GM10266 (cell line): Measurements from ENCODE around the gene MEF2A.

Source experiments
- DNase-seq: peaks from one replicate; pipeline ENCODE4 v3.0.0; 2012; ENCODE audit errors: extremely low spot score
- TF ChIP-seq, protein P1 (sequence below): IDR thresholded peaks from 2 replicates; pipeline ENCODE4 v1.5.1; 2012; ENCODE audit warnings: mild to moderate bottlenecking, low read depth; ENCODE audit not compliant: control insufficient read depth, insufficient read depth; ENCODE audit errors: missing control alignments

The MEF2A gene

DNA sequence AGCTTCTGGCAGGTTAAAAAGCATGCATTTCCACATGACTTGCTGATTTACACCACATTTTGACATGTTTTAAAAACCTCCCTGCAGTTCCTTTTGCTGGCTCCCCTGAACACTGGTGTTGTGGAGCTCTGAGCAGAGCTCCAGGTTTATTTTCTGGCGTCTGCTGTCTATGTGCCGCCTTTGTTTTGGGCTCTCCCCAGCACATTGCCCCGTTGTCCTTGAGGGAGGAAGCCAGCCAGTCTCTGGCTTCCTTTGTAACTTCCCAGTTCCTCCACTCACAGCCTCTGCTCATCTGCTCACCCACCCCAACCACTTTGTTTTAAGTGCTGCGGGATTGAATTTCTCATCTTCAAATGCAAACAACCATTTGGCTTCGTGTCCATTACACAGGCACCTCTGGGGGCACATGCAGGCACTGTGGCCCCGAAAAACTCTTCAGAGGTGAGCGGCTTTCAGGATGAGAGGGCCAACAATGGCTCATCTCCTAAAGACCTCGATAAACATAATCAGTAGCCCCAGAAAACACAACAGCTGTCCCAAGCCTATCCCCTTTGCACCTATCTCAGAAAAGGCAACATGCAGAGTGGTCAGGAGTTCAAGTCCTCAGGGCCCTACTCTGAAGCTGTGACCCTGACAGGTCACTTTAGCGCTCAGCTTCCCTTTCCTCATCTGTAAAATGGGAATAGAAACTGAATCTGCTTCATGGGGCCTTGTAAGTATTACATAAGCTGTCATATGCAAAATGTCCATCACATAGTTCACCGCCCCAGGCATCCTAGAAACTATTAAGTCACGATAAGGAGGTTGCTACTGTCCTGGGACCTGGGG lies 1.3 kb upstream of the MEF2A start:
- peak; percentile 61 for DNase-seq
- TF ChIP-seq, protein P1, sequence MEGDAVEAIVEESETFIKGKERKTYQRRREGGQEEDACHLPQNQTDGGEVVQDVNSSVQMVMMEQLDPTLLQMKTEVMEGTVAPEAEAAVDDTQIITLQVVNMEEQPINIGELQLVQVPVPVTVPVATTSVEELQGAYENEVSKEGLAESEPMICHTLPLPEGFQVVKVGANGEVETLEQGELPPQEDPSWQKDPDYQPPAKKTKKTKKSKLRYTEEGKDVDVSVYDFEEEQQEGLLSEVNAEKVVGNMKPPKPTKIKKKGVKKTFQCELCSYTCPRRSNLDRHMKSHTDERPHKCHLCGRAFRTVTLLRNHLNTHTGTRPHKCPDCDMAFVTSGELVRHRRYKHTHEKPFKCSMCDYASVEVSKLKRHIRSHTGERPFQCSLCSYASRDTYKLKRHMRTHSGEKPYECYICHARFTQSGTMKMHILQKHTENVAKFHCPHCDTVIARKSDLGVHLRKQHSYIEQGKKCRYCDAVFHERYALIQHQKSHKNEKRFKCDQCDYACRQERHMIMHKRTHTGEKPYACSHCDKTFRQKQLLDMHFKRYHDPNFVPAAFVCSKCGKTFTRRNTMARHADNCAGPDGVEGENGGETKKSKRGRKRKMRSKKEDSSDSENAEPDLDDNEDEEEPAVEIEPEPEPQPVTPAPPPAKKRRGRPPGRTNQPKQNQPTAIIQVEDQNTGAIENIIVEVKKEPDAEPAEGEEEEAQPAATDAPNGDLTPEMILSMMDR: no peak

DNA sequence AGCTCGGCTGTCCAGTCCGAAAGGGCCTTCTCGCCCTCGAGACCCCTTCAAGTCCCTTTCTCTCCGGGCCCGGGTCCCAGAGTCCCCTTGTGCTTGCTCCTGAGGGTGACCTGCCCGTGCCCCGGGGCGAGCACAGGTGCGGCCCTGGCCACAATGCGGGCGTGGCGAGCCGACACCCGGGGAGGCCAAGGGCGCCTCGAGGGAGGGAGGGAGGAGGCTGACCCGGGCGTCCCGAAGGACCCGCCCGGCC lies 810 bp upstream of the MEF2A start:
- TF ChIP-seq, protein P1: no peak
- DNase-seq: no peak

DNA sequence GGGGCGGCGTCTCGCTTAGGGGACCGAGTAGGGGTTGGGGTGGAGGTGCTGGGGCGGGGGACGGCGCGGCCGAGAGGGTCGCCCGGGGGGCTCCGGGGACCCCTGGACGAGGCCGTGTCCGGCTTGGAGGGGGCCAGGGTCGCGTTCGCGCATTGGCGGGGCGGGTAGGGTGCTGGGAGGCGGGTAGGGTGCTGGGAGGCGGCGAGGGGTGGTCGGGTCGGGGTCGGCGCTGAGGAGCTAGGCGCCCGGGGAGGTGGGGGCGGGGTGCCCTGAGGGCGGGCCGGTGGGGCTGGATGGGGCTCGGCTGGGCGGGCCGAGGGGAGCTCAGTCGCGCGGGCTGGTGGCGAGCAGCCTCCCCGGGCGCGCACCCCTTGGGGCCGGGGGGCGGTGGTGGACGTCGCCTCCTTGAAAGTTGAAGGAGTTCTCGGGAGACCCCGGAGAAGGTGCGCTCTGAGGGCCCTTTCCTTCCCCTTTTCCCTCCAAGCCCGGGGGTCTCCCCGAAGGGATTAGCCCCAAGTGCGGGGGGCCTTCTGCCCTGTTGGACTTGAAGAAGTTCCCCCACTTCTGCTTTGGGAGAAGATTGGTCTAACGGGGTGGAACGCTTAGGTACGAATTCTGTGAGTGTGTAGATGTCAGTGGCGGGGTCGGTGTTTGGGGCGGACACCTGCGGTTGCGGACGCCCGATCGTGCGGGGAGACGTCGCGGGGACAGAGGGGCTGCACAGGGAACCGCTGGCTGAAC lies 543 bp downstream of the MEF2A start:
- peak; percentile 47 for DNase-seq
- TF ChIP-seq, protein P1: no peak

DNA sequence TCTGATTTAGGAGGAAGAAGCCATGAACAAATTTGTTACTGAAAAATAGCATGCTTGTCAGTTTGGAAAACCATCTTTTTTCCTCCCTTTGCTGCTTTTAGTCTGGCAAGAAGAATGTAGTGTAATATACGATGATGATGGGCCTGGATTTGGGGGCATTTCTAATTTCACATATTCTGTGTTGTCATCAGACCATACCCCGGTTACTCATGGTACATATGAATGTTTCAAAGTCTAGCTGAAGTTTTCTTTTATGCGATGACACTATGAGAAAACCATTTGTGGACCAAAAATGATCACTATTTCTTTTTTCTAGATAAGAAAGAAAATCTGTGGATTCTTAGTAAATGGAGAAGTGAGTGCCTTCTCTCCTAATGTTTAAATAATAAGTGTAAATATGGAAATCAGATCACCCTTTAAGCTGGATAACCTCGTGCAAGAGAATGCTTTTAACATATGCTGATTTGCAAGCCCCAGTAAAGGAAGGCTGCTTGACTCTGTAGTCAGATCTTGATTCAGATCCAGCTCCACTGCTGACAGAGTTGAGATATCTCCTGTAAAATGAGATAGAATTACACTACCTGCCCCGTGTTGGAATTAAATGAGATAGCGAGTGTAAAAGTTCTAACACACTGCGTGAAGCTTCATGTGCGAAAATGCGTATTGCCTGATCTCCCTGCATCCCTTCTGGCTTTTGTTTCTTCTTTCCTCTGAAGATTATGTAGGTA lies 3.0 kb downstream of the MEF2A start:
- TF ChIP-seq, protein P1: no peak
- no peak for DNase-seq

DNA sequence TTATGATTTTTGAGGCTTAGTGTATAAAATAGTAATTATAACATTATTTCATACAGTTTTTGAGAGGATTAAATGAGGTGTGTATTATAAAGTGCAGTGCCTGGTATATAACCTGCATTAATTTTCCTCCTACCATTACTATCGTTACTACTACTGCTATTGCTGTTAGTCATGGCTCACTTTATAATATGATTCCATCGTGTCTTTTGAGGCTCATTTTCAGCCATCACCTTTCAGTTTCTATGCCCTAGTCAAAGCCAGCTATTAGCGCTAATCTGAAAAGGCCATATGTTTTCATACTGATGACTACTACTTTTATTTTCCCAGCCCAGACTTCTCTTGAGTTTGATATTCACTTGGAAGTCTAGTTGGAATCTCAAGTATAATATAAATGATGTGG lies 5.5 kb downstream of the MEF2A start:
- DNase-seq: no peak
- TF ChIP-seq, protein P1: no peak

DNA sequence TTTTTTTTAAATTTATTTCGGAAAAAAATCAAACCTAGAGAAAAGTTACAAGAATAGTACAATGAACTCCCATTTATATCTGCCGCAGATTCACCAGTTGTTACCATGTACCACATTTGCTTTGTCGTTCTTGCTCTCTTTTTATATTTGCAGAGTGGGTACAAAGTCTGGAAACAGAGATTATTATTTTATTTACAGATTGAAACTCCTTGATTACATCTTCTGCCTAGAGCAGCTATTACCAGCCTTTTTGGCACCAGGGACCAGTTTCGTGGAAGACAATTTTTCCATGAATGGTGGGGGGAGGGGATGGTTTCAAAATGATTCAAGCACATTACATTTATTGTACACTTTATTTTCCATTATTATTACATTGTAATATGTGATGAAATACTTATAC lies 8.3 kb downstream of the MEF2A start:
- DNase-seq: no peak
- TF ChIP-seq, protein P1: no peak
